NCI-H1417 treated with DMSO at 0.1 percent for 48 hours (cell line): Measurements from ENCODE around the gene SCN3B.

Source experiments
- DNase-seq: peaks from one replicate; lab custom pipeline; 2025; lab: John Stamatoyannopoulos, UW

SCN3B gene

DNA sequence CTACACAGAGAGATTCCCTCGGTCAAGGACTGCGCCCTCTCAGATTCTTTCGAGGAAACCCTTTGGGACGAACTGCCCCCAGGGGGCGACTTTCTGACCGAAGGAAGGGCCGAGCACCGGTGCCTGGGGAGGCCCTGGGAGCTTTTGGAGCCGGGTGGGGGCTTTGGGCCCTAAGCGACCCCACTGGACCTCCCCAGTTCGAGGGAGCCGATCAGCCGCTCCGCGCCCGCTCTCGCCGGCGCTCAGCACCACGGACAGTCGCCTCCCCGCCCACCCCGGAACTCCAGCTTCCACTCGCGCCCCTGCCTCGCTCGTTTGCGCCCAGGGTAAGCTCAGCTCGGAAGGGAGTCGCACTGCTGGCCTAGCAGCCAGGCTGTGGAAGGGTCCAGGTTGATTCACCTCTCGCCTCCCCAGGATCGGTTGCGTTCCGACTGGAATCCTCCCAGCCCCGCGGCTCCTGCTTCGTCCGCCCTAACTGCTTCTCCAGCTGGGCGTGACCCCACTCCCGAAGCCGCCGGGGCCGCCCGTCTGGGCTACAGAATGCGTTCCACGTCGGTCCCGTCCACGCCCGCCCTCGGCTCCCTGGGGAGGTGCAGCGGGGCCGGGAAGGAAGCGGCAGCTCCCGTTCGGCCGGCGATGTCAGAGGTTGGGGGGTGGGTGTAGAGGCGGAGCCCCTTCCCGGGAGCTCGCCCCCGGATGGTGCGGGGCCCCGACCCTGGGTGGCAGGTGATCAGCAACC, 428 bp downstream of the SCN3B start:
- DNase-seq, result no peak

DNA sequence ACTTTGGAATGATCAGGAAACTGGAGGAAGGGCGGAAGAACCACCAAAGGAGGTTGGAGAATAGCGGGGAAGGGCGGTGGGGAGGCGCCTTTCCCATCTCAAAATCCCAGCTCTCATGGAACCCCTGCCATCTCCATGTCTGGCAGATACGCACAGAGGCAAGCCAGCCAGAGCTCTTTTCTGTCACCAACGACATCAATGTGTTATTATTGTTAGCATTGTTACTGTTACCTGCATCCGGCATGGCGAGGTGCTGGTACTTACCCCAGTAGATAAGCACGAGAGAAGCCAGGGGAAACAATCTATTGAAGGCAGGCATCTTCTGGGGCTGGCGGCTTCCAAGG, 969 bp downstream of the SCN3B start:
- no peak for DNase-seq

DNA sequence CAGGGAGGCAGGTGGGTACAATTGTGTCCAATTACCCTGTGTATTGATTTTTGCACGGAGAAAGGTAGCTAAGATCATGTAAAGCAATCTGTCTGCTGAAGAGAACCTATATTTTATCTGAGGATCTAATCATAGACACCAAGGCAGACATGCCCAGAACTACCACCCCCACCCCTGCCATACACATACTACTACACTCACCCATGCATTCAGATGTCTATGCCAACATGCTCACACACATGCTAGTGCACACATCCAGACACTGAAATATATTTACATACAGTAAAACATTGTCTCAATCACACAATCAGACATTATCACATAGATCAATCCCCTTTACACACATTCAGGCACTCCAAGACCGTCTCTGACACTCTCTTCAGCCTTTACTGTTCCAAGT, 1.8 kb downstream of the SCN3B start:
- no peak for DNase-seq

DNA sequence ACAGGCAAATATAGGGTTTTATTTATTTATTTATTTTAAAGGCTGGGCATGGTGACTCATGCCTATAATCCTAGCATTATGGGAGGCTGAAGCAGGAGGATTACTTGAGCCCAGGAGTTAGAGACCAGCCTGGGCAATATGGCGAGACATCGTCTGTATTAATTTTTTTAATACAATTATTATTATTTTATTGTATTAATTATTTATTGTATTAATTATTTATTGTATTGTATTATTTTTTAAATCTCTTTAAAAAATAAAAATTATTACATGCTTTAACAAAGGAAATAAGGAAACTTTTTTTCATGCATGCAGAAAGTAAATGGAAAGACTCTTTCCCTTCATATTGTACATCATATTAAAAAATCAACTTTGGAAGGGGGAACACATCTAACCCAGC, 3.5 kb downstream of the SCN3B start:
- DNase-seq, result no peak

DNA sequence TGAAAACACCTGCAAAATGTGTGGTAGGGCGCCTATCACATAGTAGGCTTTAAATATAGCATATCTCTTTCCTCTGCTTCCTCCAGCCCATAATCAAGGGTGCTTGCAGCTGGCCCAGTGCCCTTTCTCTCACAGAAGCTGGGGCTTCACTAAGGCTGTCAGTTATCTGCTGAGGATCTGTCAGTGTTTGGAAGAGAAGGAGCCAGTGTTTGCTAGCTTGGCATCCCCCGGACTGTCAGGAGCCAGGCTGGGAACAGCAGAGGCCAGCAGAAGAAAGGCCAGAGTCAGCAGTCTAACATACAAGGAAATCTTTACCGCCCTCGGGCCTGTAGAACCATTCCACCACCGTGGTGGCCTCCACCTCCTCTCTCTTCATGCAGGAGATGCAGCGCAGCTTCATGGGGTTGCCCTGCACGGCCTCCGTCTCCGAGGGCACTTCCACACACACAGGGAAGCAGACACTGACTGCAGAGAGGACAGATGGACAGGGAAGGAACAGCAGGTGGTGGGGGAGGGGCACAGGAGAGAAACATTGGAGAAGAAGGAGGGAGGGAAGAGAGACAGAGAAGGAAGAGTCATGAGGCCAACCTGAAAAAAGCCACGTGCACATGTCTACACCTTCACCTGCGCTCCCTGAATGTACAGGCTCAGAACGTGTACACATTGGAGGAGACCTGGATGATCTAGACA, 9.0 kb downstream of the SCN3B start:
- no peak for DNase-seq

DNA sequence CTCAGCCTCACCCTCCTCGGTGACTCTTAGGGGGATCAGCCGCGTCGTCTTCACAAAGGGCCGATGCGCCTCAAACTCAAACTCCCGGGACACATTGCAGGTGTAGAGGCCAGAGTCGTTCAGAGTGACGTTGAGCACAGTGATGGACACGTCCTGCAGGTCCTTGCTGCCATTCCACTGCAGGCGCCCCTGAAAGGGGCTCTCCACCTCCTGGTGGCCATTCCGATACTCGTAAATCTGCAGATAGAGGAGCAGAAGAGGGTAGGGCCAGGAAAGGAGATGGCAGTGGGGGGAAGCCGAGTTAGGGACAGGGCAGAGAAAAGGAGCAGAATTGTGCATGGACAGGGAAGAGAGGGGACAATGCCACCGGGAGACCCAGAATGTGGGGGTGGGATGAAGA, 12.0 kb downstream of the SCN3B start:
- no peak for DNase-seq

DNA sequence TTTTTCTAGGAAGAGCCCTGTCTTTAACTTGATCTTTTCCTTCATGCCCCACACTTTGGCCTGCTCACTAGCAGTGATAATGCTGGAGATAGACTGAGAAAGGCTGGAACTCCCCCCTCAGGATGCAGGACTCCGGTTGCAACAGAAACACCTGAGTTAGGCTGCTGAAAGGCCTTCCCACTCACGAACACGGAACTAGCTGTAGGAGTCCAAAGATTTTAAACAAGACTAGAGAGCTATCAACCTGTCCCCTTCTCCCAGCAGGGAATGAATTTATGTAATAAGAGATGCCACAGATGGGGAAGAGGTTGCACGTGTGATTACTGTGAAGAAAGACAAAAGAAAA, 13.0 kb downstream of the SCN3B start:
- no peak for DNase-seq

DNA sequence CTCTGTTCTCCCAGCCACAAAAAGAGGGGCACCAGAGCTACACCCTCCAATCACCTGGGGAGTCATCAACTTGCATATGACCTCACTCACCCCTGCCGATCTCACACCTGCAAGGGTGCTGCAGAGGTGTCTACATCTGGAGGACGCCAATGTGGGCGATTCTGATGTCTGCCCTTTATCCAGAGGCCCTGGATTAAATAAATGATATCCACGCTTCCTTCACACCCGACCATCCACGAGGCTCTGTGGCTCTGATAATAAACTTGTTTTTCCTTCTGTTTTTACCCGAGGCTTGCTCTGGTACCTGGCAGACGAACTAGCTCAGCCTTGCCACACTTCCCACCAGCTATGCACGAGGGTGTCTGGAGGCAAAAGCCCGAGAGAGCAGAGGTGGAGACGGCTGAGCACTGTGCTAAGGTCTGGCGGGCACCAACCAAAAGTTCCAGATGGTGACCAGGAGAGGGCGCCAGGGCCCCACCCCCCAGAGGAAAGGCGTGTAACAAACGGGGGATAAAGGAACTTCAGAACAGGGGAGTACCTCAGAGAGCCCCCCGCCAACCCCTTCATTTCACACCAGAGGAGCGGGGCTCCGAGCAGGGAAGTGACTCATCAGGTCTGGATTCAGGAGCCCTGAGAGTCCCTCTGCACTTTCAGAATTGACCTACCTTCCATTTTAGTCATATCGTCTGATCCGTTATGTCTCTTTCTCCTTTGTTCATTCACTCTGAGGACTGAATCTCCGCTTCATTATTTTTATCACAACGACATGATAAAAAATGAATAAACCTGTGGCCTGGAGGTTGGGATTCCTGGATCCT, 13.5 kb downstream of the SCN3B start:
- no peak for DNase-seq

DNA sequence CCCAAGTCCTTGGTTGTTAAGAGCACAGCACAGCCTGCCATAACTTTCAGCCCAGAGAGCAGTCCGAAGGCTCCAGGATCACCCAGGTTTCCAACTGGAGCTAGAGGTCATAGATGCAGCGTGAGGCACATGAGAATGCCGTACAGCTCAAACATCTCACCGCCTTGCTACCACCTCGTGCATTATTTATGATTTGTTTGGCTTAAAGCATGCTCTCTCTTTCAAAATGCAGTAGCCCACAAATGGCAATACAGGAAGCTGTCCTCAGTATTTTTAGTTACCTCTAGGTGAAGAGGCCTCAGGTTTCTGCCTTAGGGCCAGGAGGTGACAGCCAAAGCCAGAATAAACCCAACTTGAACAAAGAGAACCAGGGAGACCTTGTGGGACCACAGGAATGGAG, 14.4 kb downstream of the SCN3B start:
- no peak for DNase-seq

DNA sequence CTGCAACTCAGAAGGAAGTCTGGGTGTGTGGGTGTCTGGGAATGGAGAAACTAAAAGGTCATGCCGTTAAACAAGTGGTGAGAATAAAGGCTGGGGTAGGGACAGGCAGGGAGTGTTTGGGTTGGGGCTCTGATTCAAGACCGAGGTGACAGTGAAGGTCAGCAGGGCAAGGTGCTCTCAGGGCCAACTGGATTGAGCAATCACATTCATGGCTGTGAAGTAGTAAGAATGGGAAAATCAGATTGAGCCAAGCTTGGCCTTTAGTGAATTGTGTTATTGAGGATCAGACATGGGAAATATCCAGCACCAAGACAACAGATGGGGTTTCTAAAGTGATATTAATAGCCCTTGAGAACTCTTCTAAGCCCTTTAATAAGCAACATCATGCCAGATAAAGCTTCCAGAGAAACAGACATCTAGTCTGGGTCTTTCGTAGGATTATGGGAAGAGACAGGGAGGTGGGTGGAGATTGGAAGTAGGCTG, 24.3 kb downstream of the SCN3B start:
- DNase-seq, result no peak

DNA sequence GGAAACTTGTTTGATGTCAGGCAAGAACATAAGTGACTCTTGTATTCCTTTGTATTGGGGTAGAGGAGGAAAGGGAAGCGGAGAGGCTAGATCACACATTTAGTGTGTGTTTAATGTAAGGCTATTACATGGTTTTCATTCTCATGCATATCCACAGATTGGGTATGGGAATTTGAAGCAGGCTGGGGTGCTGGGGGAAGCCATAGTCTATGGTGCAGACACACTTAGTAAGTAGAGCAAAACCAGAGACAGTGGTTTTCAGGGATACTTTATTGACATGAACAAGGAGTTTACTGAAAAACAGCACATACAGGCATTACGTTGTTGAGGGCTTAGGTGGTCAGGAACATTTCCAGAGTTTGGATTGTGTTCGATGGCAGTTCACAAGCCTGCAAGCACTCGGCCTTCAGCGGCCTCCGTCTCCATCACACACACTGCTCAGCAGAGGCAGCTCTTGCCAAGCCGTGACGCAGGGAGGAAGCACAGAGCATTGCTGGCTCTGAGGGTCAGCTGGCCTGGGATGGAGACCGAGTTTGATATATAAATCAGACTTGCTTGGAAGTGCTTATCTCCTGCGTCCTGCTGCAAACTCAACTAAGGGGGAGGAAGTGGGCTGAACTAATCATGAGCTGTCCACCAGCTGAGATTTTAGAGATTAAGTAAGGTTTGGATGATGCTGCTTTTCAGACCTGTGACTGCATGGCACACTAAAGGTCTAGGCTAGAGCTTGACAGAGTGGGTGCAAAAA, 25.3 kb downstream of the SCN3B start:
- no peak for DNase-seq

DNA sequence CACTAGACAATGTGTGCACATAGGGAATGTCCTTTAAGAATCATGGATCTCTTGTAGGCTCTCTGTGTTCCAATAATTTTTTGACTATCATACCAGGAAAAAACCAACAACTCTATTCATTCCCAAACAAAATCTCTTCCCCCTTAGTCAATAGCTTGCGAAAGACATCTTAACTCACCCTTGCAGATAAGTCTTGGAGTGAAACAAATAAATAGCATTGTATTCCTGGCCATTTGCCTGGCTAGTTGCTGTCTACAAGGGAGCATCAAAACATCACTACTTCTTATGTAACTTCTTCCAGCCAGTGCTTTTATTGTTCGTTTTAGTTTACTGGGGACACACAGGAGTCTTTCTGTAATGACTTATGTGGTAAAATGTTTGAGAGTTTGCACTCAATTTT, 29.4 kb downstream of the SCN3B start:
- DNase-seq, result no peak

DNA sequence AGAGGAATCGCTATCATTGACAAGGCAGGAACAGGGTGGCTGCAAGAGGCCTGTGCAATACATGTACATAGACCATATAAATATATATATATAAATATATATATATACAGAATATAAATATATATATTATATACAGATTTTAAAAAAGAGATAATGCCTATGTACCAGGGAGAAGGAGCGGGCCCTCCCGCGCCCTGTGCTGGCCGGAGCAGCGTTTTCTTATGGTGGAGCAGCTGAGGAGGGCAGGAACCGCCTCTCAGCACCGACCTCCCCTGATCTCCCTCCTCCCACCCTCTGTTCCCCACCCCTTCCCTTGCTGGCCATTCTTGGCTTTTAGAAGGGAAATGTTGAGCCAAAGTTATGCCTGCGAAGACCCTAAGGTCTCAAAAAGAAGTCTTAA, 31.8 kb downstream of the SCN3B start:
- no peak for DNase-seq

DNA sequence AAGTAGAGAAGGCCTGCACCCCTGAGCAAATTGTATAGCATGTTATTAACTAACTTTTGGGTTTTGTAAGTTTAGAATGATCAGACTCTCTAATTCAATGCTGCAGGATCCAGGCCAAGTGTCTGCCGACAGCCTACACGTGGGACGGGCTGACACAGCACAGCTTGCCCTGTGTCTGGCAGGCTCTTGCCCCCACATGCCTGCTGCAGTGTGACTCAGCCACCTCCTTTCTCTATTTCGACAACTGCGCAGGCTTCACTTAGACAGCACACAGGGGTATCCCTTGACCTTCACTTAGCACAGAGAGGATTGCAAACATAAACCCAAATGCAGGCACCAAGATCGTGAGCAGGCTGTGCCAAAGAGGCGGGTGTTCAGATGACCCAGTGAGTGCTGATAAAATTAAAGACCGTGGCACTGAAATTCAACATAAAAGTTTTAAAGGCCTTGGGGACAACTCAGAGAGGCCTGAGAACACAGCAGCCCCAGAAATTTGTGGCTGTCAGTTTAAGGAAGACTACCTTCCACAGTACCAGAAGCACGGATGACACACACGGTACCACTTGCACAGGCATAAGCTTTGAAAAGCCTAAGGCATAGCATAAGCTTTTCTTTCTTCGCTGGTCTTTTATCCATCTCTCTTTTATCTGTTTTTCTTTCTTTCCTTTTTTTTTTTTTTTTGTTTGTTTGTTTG, 37.8 kb downstream of the SCN3B start:
- no peak for DNase-seq

DNA sequence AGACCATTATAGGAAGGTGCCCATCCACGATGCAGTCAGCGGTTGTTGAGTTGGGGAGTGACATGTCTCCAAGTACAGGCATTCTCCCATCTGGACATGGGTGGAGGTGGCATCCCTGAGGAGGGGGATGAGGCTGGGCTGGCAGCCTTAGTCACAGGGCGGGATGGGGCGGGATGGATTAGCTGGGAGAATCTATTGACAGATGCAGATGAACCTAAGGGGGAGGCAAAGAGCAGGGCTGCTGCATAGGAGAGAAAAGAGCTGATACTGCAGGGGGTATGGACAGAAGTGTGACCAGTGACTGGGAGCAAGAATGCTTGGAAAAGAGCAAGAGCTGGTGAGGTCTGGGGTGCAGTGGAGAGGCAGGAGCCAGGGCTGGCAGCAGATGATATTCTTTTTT, 42.7 kb downstream of the SCN3B start:
- no peak for DNase-seq

DNA sequence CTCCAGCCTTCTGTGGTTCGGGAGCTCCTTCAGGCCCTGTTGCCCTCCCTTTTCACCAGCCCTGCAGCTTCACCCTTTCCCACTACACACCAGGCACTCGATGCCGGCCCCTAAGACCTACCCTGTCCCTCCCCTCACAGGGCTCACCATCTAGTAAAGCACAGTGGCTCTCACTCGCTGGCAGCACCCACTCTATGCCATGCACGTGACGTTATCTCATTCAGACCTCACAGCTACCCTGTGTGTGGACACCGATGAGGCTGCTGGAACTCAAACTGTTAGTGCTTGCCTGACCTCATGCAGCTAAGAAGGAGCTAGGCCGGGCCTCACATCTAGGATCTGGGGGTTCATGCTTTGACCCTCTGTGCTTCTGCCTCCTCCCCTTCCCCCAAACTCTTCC, 45.5 kb downstream of the SCN3B start:
- DNase-seq, result no peak

DNA sequence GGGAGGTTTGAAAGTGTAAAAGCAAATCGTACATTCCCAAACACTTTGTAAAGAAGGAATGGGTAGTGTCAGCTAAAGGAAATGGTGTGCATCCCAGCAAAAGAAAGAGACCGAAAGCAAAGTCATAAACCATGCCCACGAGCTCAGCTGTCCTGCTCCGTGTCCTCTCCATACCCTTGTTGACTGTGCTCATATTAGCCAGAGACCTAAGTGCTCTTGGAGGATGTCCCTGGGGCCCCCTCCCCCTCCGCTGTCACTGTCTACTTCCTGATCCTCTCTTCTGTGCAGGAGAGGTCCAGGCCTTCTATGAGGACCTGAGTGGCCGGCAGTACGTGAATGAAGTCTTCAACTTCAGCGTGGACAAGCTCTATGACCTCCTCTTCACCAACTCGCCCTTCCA, 46.1 kb downstream of the SCN3B start:
- DNase-seq, result no peak

DNA sequence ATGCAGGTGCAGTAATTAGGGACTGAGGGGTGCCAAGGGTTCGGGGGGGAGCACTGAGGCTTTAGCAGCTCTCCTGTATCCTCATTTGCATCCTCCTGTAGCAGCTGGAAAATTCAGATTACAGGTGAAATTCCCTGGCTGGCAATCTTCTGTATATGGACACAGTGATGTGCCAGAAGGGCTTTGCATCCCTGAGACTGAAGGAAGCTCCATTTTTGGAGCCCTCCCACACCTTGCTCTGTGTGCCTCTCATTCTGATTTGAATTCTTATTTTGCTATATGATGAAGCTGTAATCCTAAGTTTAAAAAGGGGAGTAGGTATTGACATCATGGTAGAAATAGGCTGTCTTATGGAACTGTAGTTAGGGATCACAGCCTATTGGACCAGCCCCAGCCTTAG, 46.6 kb downstream of the SCN3B start:
- DNase-seq, result no peak

DNA sequence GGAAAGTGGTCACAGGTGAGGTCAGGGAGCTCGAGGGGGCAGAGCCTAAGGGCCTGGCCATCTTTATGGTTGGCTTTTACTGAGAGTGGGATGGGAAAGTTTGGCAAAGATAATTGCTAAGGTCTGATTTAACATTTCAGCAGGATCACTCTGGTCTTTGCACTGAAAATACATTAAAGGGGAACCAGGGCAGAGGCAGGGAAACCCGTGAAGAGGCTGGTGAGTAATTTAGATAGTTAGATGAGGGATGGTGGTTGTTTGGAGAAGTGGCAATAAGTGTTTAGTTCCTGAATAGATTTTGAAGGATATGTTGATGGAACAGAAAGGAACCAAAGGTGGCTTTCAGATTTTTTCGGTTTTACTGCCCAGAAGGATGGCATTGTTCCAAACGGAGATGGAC, 50.8 kb downstream of the SCN3B start:
- DNase-seq, result no peak

DNA sequence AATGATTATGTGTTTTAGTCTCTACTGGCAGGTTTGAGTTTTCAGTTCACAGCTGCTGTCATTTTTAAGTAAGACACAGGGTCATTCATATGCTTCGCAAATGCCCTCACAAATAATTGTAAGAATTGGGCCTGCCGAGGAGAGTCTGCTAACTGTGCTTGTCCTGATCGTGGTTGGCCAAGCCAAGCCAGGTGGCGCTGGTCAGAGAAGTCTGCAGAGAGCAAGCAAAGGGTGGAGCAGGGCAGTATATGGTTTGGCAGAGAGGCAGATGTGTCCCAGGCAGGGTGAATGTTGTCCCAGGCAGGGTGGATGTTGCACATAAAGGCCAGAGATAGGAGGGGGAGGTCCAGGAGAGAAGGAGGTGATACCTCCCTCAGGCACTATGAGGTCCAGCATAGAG, 52.7 kb downstream of the SCN3B start:
- no peak for DNase-seq

DNA sequence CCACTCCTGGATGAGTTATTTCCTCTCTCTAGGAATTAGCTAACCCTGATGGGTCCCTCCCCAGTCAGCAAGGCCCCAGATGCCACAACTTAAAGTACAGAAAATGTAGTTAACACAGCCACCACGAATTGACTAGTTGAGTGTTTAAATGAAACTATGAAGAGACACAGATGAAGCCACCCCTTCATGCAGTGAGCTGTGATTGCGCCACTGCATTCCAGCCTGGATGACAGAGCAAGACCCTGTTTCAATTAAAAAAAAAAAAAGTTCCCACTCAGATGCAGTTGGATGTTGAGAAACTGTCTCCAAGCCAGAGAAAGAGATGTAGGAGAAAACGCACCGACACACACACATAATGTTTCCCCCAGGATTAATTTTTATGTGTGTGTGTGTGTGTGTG, 53.3 kb downstream of the SCN3B start:
- DNase-seq, result no peak

DNA sequence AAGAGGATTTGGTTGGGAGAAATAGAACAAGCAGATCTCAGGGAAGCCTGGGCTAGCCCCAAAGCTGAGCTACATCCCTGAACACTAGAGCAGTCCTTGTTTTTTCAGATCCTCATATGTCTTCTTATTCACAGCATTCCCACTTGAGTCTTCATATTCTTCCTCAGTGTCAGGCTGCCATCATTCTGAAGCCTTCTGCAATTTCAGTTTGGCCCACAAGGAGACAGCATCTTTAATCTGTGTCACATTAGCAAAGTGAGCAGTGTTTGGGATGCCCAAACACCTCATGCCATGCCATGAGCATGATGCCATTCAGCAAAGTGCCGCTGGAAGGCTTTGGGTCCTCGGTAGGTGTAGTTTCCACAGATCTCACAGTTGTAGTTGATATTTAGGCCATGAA, 56.6 kb downstream of the SCN3B start:
- no peak for DNase-seq
